ENCODE results near the gene CREM. TPM values are rescaled to one million over a fixed set of nuclear protein-coding genes. Genes with fewer than 3 reads are reported as not detected.

Gene CREM
- total RNA-seq, 1 experiment from 2014 or later: 21.4 TPM

DNA sequence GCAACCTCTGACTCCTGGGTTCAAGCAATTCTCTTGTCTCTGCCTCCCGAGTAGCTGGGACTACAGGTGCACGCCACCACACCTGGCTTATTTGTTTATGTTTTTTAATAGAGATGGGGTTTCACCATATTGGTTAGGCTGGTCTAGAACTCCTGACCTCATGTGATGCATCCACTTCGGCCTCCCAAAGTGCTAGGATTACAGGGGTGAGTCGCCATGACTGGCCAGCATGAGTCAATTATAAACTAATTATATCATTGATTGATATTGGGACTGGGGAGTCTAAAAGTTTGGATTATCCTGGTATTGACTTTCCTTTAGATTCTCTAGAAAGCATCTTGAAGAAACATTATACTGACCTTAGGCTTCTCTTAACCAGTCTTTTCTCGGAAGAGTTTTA is 135.8 kb downstream of the CREM start:
- no peak overlapping the region for H3K4me2 ChIP-seq (ENCODE audit: low read length)
- H3K4me1 ChIP-seq (ENCODE audit: control insufficient read depth in 1 of 2, insufficient read depth in 2 of 2, low read length in 2 of 2): peaks cover 0 to 7% of the 10 kb centered on the region in 2 experiments; a peak in 1 of 4 replicates
- no peaks in the 10 kb centered on the region for H3K36me3 ChIP-seq (ENCODE audit: control insufficient read depth in 1 of 2, insufficient read depth in 2 of 2, low read length in 2 of 2)
- no peak for ATAC-seq
- no peak overlapping the region for H2AFZ ChIP-seq (ENCODE audit: low read depth, low read length, poor library complexity, severe bottlenecking)
- no peaks in the 10 kb centered on the region for H3K9me2 ChIP-seq (ENCODE audit: insufficient read depth)
- BruUV-seq (replicated peaks): no TSS peak
- no peak overlapping the region for H3K9ac ChIP-seq (ENCODE audit: low read length)
- H4K20me1 ChIP-seq (ENCODE audit: insufficient read depth): no peaks in the 10 kb centered on the region
- peak; percentile 52 for TF ChIP-seq FOSL1 (IDR thresholded peaks at IDR 0.05; ENCODE audit: low read depth)
- TF ChIP-seq, protein P1, sequence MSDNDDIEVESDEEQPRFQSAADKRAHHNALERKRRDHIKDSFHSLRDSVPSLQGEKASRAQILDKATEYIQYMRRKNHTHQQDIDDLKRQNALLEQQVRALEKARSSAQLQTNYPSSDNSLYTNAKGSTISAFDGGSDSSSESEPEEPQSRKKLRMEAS (IDR thresholded peaks at IDR 0.05): no peak
- intact Hi-C loops (cut with micrococcal nuclease): no loop called here
- H3K27me3 ChIP-seq (ENCODE audit: insufficient read depth, low read length): no peaks in the 10 kb centered on the region
- 0 out of 4 replicates have a peak, but pooled peaks cover 0 to under 1% of the 10 kb centered on the region in 2 experiments for H3K9me3 ChIP-seq (ENCODE audit: control insufficient read depth in 1 of 2, insufficient read depth in 1 of 2, low read depth in 1 of 2, low read length in 2 of 2)
- no peak overlapping the region for H3K27ac ChIP-seq (ENCODE audit: low read depth, low read length)
- H3K4me3 ChIP-seq (replicated peaks in 1 of 2; ENCODE audit: low read depth in 1 of 2, low read length in 2 of 2): no peak overlapping the region
- POLR2A ChIA-PET: no interaction called here
- CTCF ChIA-PET: no interaction called here
- RAD21 ChIA-PET (ENCODE audit: low non-redundant PET in 1 of 2, low total read pairs in 2 of 2, uncharacterized antibody in 2 of 2, unreplicated experiment in 2 of 2): no interaction called here
- H3K79me2 ChIP-seq (ENCODE audit: insufficient read depth, low read length): no peaks in the 10 kb centered on the region
- no peak for DNase-seq (ENCODE audit: low read depth, low spot score)

Small RNAs within 50 kb of the gene (microRNA-seq; reads per million reads assigned to microRNA genes)
- gene MIR3611 (ENCODE audit: borderline number of aligned reads): 14.9 reads per million, percentile 36 among the genes with 10 or more reads in this experiment

Other genes starting within 250 kb of the CREM start
- gene CUL2, start 36.5 kb upstream of the CREM start, total RNA-seq (2021; ENCODE audit: unreplicated experiment): 36.1 TPM
- 62.2 TPM for gene CCNY, start 209.7 kb downstream of the CREM start, total RNA-seq (2021; ENCODE audit: unreplicated experiment)

Measured in HCT116 (cell line).